Measurements from ENCODE around the gene CDK12.
"Not testable (repeated sequence)": the region's sequence is repeated elsewhere in the genome, so short reads cannot be mapped to it uniquely, and the experiment has no call there.

CDK12 gene

GRCh38 chr17:39540611-39541010 is 79.3 kb downstream of the CDK12 start:
- H3K36me3 ChIP-seq, result peaks cover 3% of the 10 kb centered on the region; the same call in 1 of the 2 replicates
- DNase-seq, result no peak
- no peaks in the 10 kb centered on the region for H3K27me3 ChIP-seq (ENCODE audit: insufficient read depth, low read depth, severe bottlenecking)
- H3K9me3 ChIP-seq (ENCODE audit: severe bottlenecking), result no peaks in the 10 kb centered on the region
- H3K27ac ChIP-seq, result no peak overlapping the region
- H3K4me3 ChIP-seq (ENCODE audit: low read depth, low read length), result no peak overlapping the region
- TF ChIP-seq, protein P1, sequence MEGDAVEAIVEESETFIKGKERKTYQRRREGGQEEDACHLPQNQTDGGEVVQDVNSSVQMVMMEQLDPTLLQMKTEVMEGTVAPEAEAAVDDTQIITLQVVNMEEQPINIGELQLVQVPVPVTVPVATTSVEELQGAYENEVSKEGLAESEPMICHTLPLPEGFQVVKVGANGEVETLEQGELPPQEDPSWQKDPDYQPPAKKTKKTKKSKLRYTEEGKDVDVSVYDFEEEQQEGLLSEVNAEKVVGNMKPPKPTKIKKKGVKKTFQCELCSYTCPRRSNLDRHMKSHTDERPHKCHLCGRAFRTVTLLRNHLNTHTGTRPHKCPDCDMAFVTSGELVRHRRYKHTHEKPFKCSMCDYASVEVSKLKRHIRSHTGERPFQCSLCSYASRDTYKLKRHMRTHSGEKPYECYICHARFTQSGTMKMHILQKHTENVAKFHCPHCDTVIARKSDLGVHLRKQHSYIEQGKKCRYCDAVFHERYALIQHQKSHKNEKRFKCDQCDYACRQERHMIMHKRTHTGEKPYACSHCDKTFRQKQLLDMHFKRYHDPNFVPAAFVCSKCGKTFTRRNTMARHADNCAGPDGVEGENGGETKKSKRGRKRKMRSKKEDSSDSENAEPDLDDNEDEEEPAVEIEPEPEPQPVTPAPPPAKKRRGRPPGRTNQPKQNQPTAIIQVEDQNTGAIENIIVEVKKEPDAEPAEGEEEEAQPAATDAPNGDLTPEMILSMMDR (IDR thresholded peaks at IDR 0.05; ENCODE audit: low read depth, low read length), result no peak

- no peak for DNase-seq
- H3K27me3 ChIP-seq (ENCODE audit: insufficient read depth, low read depth, severe bottlenecking), result no peaks in the 10 kb centered on the region
- TF ChIP-seq, protein P1 (IDR thresholded peaks at IDR 0.05; ENCODE audit: low read depth, low read length), result no peak
- no peak overlapping the region for H3K27ac ChIP-seq
- H3K36me3 ChIP-seq, result peaks cover 6% of the 10 kb centered on the region
- H3K4me3 ChIP-seq (ENCODE audit: low read depth, low read length), result no peak overlapping the region
- H3K9me3 ChIP-seq (ENCODE audit: severe bottlenecking), result no peaks in the 10 kb centered on the region
These were observed 80.4 kb downstream of the CDK12 start for GRCh38 chr17:39541652-39542051.

DNA sequence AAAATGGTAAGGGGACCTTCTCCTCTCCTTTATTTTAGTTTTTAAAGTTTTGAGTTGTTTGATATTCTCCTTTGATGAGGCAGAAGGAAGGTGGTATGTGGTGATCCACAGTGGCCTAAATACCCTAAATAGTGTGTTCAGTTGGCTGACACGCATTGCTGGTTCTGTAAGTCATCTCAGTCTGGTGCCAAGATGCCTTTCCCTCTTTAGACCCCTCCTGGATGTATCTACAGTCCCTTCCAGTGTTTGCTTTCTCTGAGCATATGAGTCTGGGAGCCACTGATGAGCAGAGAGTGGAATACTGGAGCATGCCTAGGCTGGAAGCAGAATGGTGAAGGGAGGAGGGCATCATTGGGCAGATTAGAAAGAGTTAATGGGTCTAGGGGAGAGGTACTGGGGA is 81.9 kb downstream of the CDK12 start:
- Histone ChIP-seq H3K9me3 (ENCODE audit: severe bottlenecking) (no peaks in the 10 kb centered on the region), H3K36me3 (peaks cover 16% of the 10 kb centered on the region), H3K27me3 (ENCODE audit: insufficient read depth, low read depth, severe bottlenecking) (no peaks in the 10 kb centered on the region), H3K27ac (no peak overlapping the region), H3K4me3 (ENCODE audit: low read depth, low read length) (no peak overlapping the region)
- TF ChIP-seq, protein P1 (IDR thresholded peaks at IDR 0.05; ENCODE audit: low read depth, low read length), result no peak
- no peak for DNase-seq

DNA sequence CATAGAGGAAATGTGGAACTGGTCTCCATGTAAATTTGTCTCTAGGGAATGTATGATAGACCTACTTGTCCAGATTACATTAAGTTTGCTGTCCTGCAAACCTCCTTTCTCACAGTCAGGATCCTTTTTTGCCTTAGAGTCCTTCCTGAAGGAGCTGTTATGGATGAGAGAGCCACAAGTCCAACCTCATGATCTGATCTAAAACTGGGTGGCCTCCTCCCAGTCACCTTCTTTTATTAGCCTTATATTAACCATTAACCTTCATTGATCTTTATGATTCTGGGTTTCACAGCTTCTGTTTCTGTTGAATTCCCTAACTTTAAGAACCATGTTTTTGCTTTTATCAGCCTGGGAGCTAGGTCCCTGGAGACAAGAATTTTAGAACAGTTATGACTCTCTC is 82.4 kb downstream of the CDK12 start:
- no peaks in the 10 kb centered on the region for H3K9me3 ChIP-seq (ENCODE audit: severe bottlenecking)
- no peak for DNase-seq
- H3K4me3 ChIP-seq (ENCODE audit: low read depth, low read length), result no peak overlapping the region
- H3K27ac ChIP-seq, result no peak overlapping the region
- TF ChIP-seq, protein P1 (IDR thresholded peaks at IDR 0.05; ENCODE audit: low read depth, low read length), result no peak
- H3K27me3 ChIP-seq (ENCODE audit: insufficient read depth, low read depth, severe bottlenecking), result no peaks in the 10 kb centered on the region
- peaks cover 21% of the 10 kb centered on the region for H3K36me3 ChIP-seq

DNA sequence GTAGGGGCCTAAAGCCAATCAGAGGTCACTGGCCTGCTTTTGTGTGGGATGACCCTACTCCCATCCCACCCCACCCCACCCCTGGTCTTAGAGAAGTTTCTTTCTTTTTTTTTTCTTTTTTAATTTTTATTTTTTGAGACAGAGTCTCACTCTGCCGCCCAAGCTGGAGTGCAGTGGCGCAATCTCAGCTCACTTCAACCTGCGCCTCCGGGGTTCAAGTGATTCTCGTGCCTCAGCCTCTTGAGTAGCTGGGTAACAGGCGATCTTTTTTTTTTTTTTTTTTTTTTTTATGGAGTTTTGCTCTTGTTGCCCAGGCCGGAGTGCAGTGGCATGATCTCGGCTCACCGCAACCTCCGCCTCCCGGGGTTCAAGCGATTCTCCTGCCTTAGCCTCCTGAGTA is 83.1 kb downstream of the CDK12 start:
- DNase-seq; H3K27me3 ChIP-seq (ENCODE audit: insufficient read depth, low read depth, severe bottlenecking); H3K27ac ChIP-seq; H3K4me3 ChIP-seq (ENCODE audit: low read depth, low read length); H3K9me3 ChIP-seq (ENCODE audit: severe bottlenecking): not testable (repeated sequence)
- H3K36me3 ChIP-seq, result peaks cover 28% of the 10 kb centered on the region

DNA sequence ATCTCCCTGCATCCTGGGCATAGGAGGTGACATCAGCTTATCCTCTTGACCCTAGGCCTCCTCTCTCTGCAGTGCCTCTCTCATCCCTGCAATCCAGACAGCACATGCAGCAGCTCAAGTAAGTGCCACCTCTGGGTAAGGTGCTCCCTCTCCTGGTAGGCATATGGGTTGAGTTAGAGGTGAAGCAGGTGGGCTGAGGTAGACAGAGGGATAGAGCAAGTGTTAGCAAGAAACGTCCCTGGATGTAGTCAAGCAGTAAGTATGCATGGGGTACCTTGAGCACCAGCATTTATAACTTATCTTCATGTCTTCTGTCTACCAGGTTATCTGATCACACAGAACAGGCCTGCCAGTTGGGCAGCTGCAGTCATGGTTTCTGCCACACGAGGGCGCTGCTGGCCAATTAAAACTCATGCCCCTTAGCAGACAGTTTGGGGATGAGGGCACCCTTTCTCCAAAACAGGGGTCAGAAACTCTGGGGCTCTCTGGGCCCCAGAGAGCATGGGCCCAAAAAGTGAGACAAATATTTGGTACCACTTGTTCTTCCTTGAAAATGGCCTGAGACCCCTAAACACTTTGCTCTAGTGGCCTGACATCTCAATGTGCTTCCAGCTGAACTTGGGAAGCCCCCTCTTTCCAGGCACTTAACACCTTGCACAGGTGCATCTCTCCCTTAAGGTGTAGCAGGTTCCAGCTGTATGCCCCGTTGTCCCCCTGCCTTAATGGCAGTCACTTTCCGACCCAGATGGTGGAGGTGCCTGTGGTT is 86.6 kb downstream of the CDK12 start:
- no peaks in the 10 kb centered on the region for H3K27me3 ChIP-seq (ENCODE audit: insufficient read depth, low read depth, severe bottlenecking)
- H3K9me3 ChIP-seq (ENCODE audit: severe bottlenecking), result no peaks in the 10 kb centered on the region
- peaks cover 53% of the 10 kb centered on the region for H3K36me3 ChIP-seq
- no peak overlapping the region for H3K4me3 ChIP-seq (ENCODE audit: low read depth, low read length)
- no peak overlapping the region for H3K27ac ChIP-seq
- peak; percentile 72 for DNase-seq
- TF ChIP-seq, protein P1 (IDR thresholded peaks at IDR 0.05; ENCODE audit: low read depth, low read length), result peak; percentile 93

All from WERI-Rb-1 (cell line).